ENCODE results near the gene STK32B.

GRCh38 chr4:5072948-5073347, 21.7 kb downstream of the STK32B start:
- TF ChIP-seq POLR2A (IDR thresholded peaks at IDR 0.05), result no peak
- no peak for TF ChIP-seq CTCF (IDR thresholded peaks at IDR 0.05)
- no peak for TF ChIP-seq POLR2AphosphoS5 (IDR thresholded peaks at IDR 0.05)
